ENCODE measurements around the gene NELFCD.

NELFCD gene

GRCh38 chr20:58995461-58996225 is 14.6 kb downstream of the NELFCD start:
- DNase-seq = no peak

- DNase-seq = no peak
Observed at GRCh38 chr20:58996226-58996611, 15.2 kb downstream of the NELFCD start.

- DNase-seq = no peak
Observed at GRCh38 chr20:58997141-58997770, 16.2 kb downstream of the NELFCD start.

- DNase-seq = no peak
Observed at GRCh38 chr20:58998656-58999055, 17.6 kb downstream of the NELFCD start.

GRCh38 chr20:59000326-59000725 is 19.3 kb downstream of the NELFCD start:
- no peak for DNase-seq

- DNase-seq = no peak
Observed at GRCh38 chr20:59001068-59001448, 20.0 kb downstream of the NELFCD start.

- no peak for DNase-seq
Observed at GRCh38 chr20:59001449-59002171, 20.6 kb downstream of the NELFCD start.

- no peak for DNase-seq
Observed at GRCh38 chr20:59002388-59002787, 21.3 kb downstream of the NELFCD start.

GRCh38 chr20:59002874-59003399 is 21.9 kb downstream of the NELFCD start:
- no peak for DNase-seq

GRCh38 chr20:59003836-59004492 is 22.9 kb downstream of the NELFCD start:
- DNase-seq = peak; percentile 53

- DNase-seq = no peak
Observed at GRCh38 chr20:59004493-59004762, 23.4 kb downstream of the NELFCD start.

- DNase-seq = peak; percentile 96
Observed at GRCh38 chr20:59004763-59005522, 23.9 kb downstream of the NELFCD start.

GRCh38 chr20:59005523-59006166 is 24.6 kb downstream of the NELFCD start:
- DNase-seq = no peak

GRCh38 chr20:59006167-59006863 is 25.3 kb downstream of the NELFCD start:
- peak; percentile 34 for DNase-seq

GRCh38 chr20:59006864-59007664 is 26.0 kb downstream of the NELFCD start, which contains the start of gene CTSZ:
TSS of gene CTSZ (minus strand) at chr20:59007254. CDS start at chr20:59007128, 126 bp downstream.
- DNase-seq = peak; percentile 74

GRCh38 chr20:59007665-59008511 is 26.8 kb downstream of the NELFCD start:
- peak; percentile 83 for DNase-seq

- no peak for DNase-seq
Observed at GRCh38 chr20:59008715-59009336, 27.8 kb downstream of the NELFCD start.

GRCh38 chr20:59010321-59010994 is 29.4 kb downstream of the NELFCD start:
- peak; percentile 30 for DNase-seq
